Measurements from ENCODE around the gene POT1.

The POT1 gene

GRCh38 chr7:124909808-124910207, 19.8 kb downstream of the POT1 start:
- no peak for DNase-seq

GRCh38 chr7:124908259-124908658, 21.4 kb downstream of the POT1 start:
- DNase-seq, result no peak

GRCh38 chr7:124907490-124907889, 22.1 kb downstream of the POT1 start:
- DNase-seq, result no peak

DNA sequence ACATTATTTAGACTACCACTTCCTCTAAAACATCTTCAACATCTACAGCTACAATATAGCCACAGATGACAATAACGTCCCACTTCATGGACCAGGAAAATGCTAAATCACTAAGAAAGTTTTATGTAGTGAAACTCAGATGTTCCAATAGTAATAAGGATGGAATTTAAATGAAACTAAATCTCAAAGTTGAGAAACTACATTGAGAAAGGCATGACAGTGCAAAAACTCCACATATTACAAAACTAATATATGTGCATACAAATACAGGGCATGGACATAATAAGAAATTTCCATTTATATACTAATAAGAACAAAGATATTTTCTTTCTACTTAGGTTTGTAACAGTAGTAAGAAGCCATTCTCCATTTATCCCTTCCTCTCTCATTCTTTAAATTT, 31.1 kb downstream of the POT1 start:
- no peak for DNase-seq

DNA sequence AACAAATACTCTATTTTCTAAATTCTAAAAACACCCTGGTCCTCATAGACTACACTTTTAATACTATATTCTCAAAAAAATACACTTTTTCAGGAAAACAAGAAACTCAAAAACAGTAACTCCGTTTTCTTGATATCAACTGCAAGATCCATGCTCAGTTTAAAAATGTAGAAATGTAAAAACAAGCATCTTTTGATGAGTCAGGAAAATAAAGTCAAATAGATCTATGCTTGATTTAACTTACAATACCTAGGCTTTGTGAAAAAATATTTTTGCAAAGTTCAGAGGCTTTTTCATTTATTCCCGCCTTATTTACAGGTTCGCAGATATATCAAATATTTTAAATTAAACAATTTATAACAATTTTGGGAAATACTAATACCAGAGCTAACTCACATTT, 33.6 kb downstream of the POT1 start:
- no peak for DNase-seq

DNA sequence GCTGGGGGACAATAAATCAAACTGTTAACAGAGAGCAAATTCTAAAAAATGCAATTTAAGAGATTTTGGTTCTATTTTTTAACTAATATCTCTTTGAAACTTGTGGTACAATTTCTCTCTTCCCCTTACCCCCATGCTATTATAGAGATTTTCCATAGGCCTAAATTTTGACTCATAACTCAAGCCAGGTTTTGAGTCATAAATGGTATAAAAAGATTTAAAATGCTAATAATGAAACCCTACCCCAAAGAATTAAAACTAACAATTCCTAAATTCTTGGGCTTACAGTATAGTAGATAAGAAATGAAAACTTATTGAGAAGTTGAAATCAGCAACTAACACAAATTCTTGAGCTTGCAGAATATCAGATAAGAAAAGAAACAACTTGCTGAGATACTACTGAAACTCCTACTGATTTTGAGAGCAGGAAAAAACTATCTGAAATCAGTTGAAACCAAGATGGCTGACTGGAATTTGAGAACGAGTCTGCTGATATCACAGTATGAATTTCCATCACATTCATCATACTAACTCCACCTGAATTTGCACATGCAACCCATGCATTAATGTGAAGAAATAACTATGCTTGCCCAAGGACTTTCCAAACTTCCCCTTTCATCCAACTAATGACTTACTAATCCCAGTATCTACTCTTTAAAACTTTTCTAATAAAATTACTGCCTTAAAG, 36.3 kb downstream of the POT1 start:
- DNase-seq, result no peak

- DNase-seq, result no peak
Observed at GRCh38 chr7:124887247-124887646, 42.4 kb downstream of the POT1 start.

DNA sequence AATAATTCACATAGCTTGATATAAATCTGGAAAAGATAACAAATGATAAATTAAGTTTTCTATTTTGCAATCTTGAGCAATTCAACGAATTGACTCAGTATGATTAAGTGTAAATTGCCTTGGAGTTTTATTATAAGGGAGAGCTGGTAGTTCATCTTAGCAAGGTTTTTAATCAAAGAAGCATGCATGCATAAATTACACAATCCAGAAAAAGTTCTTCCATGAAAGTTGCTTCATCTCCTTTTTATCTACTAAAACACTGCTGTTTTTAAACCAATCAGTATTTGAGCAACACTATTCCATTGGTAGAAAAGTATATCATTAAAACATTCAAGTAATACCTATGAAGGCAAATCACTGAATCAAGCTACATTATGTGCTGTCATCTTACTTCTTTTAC, 47.6 kb downstream of the POT1 start:
- DNase-seq, result no peak

DNA sequence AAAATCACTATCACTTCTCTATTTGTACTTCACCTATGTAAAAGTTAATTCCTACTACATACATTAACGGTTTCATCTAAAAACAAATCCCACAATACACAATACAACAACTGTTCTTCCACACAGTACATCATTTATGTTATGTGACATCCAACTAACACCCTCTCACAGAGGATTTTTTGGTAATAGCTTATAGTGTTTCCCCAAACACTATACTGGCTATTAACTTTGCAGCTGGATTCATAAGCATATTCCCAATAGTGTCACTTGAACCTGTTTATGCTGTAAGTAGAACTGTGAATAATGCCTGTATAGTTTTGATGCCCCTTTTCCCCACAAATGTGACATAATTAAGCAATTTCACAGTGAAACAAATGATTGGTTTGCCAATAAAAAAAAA, 49.9 kb downstream of the POT1 start:
- no peak for DNase-seq

DNA sequence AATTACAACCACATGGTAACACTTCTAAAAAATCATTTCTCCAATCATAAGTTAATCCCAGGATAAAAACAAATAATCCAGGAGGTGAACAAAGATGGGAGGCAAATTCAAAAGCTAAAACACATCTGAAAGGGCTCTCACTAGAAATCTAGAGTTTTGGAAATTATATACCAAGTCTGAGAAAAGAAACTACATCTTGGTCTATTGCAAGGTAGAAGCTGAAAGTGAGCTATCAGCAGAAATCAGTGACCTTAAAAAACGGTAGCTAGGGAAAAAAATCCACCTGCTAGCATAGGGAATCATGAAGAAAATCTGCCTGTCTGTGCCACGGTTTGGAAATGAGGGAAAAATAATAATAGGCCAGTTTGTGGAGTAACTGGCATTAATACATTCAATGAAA, 50.5 kb downstream of the POT1 start:
- DNase-seq, result no peak

DNA sequence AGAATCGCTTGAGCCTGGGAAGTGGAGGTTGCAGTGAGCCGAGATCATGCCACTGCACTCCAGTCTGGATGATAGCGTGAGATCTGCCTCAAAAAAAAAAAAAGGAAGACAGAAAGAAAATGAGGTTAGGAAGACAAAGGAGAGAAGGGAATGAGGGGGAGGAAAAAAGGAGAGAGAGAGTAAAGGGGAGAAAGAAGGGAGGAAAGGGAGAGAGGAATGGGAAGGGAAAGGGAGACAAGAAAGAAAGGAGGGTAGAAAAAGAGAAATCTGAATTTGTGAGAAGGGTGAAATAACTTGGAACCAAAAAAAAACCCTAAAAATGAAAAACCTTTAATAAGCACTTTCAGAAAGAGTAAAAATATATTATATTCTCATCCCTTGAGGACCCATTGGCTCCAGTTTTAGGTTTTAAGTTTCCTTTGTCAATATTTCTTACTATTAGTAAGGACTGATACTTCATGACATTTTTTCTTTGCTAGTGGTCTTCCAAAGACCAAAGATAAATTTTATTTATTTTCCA, 54.9 kb downstream of the POT1 start:
- no peak for DNase-seq

DNA sequence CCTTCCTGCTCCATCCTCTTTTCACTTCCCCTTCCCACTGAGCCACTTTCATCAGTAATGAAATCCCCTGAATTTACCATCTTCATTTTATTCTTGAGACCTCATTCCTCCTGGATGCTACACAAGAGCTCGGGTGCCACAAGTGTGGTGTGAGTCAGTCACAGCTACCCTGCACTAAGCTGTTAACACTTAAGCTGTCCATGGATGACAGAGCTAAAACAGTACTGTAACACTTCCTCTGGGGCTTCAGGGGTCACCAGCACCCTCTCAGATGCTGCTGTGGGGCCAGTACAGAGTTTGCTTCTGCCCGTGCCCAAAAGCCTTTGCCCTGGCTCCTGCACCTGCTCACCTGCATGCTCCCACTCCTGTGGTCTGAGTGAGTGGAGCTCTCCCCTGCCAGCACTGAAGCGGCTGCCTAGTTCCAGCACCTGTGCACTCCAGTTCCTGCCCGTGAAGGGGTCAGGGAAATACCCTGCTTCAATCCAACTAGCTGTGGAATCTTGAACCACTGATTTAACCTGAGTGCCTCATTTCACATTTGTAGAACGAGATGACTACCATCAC, 71.9 kb downstream of the POT1 start:
- DNase-seq, result no peak

DNA sequence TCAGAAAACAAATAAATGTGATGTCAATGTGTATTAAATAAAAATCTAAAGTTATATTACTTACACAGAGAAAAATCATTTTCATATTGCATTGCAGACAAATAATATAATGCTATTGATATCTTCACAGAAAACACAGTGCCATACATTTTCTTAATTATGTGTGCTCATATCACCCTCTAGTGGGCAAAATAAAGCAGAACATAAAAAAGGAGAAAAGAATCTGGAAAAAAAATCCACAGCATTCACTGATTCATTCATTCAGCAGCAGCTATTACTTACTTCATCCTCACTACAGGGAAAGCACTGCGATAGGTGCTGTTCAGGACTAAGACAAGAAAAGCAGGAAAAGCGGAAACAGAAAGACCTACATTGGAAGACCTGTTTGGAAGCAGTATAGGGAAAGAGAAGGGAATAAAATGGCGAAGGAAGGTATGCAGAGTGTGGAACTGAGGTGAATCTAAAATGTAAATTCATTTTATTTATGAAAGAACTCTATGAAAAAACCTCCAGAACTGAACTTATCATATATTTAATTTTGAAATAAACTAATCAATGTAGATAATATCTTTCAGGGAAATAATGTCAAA, 73.2 kb downstream of the POT1 start:
- no peak for DNase-seq

- DNase-seq, result no peak
Observed at GRCh38 chr7:124843336-124843735, 86.3 kb downstream of the POT1 start.

DNA sequence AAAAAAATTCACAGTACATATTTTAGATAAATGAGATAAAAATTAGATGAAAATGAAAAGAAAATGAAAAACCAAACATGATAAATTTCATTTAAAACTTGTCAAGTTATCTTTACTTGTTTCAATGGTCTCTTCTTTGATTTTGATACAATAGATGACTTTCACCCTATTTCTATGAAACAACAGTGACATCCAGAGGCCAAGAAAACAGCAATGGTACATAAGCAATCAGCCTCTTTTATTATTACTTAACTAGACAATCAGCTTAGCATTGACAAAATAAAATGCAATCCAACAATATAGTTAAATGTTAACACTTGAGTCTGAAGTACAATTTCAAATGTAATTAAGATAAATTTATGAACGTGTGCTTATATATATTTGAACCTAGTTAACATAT, 89.2 kb downstream of the POT1 start:
- DNase-seq, result no peak

GRCh38 chr7:124839687-124840086, 89.9 kb downstream of the POT1 start:
- no peak for DNase-seq

DNA sequence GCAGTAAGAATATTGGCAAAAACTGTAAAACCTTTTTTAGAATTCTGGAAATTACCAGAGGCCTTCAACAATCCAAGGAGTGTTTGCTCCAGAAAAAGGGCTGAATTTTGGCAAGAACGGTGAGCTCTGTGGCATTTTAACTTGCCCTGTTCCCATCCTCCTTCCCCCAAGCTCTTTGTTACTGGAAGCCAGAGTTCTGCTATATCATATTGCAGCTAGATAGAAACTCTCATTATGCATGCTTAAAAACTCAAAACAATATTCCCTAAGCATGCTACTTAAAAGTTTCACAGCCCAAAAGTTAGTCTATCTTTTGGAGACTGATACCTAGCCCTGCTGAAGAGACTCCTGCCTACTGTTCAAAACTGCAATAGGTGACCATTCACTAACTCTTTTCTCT, 93.5 kb downstream of the POT1 start:
- no peak for DNase-seq

DNA sequence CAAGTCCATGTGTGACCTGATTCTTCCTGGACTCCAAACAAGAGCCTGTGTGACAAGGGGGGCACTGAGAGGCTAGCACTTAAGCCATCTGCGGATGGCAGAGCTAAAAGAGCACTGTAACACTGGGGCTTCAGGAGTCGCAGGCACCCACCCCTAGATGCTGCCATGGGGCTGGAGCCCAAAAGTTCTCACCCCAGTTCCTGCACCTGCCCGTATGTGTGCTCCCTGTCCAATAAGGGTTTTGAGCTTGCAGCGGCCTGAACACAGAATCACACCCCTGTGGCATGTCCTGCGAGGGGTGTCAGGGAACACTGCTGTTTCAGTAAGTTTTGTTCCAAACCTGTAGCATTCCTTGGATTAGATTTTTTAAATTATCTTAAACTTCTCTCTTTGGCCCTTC, 110.8 kb downstream of the POT1 start:
- DNase-seq, result no peak

- no peak for DNase-seq
Observed at GRCh38 chr7:124813994-124814798, 115.4 kb downstream of the POT1 start.

GRCh38 chr7:124812764-124813163, 116.9 kb downstream of the POT1 start:
- no peak for DNase-seq

DNA sequence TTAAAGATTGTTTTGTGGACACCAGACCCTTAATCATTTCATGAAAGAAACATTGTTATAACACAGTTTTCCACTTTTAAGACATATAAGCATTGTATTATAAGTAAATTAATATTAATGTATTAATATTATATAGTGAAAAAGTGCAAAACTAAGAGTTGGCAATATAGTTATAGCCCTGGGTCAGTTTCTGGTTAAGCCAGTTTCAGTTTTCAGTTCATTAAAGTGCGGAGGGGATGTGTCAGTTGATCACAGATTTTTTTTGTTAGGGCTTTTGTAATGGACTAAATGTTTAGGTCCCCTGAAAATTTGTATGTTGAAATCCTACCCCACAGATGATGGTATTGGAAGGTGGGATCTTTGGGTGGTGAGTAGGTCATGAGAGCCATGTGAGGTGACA, 118.3 kb downstream of the POT1 start:
- DNase-seq, result no peak

DNA sequence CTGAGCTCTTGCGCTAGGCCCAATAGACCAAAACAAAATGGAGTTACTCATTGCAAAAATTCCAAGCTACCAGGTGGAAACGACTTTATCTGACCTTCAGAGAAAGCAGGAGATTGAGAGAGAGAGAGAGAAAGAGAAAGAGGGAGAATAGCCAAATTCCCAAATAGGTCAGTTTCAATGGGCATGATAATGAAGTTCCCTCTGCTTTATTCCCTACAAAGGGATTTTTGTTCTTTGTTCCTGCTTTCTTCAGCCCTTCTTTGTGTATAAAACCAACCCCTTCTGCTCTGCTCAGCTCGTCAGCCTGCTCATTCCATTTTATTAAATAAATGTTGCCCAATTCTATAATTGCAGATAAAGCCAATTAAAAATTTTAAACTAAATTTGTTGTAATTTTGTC, 119.0 kb downstream of the POT1 start:
- no peak for DNase-seq

- DNase-seq, result no peak
Observed at GRCh38 chr7:124808206-124808605, 121.4 kb downstream of the POT1 start.
